Superior temporal gyrus (tissue), 1 donor: Measurements from ENCODE around the gene PSMB2.
"Not testable (repeated sequence)": the region's sequence is repeated elsewhere in the genome, so short reads cannot be mapped to it uniquely, and the experiment has no call there.

ENCODE experiments used
- DNase-seq: peaks from one replicate; pipeline ENCODE4 v3.0.0-alpha.2; 2016; ENCODE audit errors: extremely low spot score

The PSMB2 gene

DNA sequence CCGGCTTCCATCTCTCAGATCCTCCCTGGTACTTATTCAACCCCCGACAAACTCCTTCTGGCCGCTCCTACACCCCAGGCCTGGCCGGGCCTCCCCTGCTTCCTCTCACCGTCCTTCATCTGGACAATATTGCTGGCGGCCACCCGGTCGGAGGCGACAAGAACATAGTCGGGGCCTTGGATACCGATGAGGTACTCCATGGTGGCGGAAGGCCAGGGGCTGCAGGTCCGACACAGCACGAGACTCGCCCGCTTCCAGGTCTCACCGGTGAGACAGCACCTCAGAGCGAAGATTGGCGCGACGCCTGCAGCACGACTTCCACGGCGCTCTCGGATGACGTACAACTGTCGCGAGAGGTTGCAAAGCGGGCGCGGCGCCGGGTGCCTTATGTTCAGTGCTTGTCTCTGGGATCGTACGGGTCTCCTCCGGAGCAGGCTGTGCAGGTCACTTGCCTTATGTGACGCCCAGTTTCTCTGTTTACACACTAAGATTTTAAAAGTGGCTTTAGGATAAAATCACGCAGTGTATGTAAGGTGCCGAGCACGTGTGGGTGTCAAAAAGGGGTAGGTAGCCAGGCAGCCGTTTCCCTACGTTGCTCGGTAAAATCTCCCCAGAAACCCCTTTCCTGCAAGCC lies at the start of gene PSMB2:
PSMB2 (minus strand) TSS at position 294 of the 634 bp plus-strand sequence; CDS start at position 200, 94 bp downstream.
- peak; percentile 96 for DNase-seq

DNA sequence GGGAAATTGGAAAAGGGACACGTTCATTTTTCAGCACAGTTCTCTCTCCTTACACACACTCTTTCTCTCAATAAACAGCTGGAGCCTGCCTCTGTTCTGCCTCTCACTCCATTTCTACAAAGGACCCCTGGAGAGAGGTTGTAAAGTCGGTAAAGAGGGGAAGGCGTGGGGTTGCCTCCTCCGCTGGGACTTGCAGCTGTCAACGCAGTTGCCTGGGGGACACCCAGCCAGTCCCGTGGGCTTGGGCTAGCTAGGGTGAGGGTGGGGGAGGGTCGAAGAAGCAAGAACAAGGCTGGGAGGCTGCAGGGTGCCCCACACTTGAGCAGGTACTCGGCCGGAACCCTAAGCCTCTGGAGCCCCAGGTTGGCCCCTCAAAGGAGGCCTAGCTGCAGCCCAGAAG lies 49.8 kb upstream of the PSMB2 start:
- DNase-seq: no peak

DNA sequence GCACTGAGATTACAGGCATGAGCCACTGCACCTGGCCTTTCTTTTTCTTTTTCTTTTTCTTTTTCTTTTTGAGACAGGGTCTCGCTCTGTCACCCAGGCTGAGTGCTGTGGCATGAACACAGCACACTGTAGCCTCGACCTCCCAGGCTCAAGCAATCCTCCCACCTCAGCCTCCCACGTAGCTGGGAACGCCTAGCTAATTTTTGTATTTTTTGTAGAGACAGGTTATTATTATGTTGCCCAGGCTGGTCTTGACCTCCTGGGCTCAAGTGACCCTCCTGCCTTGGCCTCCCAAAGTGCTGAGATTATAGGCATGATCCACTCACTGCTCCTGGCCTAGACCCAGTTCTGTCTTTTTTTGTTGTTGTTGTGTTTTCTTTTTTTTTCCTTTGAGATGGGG lies 48.8 kb upstream of the PSMB2 start:
- not testable (repeated sequence) for DNase-seq

DNA sequence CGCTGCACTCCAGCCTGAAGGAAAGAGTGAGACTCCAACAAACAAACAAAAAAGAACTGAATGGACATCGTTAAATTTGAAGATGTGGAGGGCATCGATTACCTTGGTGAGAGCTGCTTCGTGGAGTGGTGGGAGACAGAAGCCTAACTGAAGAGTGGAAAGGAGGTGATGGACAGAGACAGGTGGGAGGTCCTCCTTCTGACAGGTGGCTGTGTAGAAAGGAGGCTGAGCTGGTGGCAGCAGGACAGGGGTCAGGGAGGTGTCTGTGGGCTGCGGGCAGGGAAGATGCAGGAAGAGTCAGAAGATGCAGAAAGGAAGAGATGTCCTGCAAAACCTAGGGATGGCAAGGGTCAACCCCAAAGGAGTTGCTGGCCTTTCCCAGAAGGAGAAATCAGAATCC lies 46.8 kb upstream of the PSMB2 start:
- no peak for DNase-seq

- DNase-seq: no peak
Measured at GRCh38 chr1:35683012-35683411, 41.7 kb upstream of the PSMB2 start.

DNA sequence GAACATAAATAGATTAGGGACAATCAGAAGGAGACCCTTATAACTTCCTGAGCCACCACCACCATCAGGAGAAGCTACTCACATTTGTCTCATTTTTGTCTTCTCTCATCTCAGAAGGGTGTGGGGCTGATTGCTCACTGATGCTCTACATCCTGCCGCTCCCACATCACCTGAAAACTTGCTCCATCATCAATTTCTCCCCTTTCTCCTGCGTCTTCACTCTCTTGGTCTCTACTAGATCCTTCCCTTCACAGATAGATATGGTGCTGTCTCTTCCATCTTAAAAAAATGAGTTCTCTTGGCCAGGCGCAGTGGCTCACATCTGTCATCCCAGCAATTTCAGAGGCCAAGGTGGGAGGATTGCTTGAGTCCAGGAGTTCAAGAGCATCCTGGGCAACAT lies 38.9 kb upstream of the PSMB2 start:
- DNase-seq: no peak

DNA sequence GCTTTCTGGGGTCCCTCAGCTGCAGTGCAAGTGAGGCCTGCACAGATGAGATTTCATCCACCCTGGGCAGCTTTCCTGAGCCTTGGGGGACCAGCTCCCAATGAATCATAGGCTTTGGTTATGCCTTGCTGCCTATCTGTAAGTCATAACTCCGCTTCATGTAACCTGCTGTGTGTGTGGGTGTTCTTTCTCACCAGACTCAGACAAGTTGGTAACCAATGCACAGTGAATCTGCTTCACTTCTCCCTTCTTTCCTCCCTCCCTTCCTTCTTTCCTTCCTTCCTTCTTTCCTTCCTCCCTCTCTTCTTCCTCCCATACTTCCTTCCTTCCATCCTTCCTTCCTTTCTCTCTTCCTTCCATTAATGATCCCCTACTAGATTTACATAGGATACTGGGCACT lies 34.4 kb upstream of the PSMB2 start:
- peak; percentile 18 for DNase-seq

DNA sequence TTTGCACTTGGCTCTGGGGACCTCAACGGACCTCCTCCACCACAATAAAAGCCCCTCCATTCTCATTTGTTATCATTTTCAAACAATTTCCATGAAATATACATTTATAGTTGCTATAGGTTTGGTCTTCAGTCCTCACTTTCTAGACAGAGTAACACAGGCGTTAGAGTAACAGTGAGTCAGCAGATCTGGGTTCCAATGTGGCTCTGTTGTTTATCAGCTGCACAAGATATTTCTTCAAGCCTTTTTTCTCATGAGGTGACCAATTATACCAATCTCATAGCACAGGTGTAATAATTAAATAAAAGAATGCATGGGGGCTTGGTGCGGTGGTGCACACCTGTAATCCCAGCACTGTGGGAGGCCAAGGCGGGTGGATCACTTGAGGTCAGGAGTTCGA lies 32.8 kb upstream of the PSMB2 start:
- no peak for DNase-seq

DNA sequence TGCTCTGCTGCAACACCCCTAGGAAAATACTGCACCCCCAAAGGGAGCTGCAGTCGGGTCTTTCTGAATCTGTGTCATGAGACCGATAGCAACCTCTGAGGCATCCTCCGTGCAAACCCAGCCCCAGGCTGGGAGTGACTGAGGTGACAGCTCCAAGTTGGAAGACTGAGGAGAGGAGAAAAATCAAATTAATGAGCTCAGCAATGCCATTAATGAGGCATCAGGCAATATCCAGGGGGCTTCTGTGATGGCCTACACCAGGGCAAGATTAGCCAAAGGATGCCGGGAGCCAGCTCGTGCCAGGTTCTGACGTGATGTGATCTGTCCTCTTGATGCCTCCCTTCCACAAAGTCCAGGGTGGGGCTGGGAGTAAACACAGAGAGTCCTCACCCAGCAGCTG lies 30.8 kb upstream of the PSMB2 start:
- no peak for DNase-seq

- DNase-seq: no peak
Measured at GRCh38 chr1:35668506-35668905, 27.2 kb upstream of the PSMB2 start.

GRCh38 chr1:35666916-35667315 lies 25.6 kb upstream of the PSMB2 start:
- no peak for DNase-seq

DNA sequence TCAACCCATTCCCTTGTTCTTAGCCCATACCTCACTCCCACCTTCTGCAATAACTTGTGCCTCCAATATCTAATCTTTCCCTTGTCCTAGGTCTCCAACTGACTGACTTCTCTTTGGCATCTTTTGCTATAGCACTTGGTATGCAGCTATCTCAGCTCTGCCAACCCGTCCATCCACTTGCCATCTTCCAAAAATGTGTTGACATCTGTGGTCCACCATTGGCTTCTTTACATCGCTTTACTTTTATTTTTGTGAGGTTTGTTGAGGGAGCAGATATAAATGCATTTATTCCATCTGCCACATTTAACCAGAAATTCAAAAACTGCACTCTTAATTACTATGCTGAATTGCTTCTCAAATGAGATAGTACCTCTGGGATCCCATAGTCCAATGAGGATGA lies 24.9 kb upstream of the PSMB2 start:
- no peak for DNase-seq

DNA sequence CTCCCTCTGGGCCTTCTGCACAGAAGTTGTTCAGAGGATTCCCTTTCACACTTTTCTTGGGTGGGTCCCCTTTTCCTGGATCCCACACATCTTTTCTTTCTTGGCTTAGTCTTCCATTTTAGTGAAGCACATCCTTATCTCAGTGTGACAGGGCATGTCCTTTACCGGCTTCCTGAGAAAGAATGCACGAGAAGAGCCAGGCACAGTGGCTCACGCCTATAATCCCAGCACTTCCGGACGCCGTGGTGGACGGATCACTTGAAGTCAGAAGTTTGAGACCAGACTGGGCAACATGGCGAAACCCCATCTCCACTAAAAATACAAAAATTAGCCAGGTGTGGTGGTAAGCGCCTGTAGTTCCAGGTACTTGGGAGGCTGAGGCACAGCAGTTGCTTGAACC lies 22.1 kb upstream of the PSMB2 start:
- no peak for DNase-seq

DNA sequence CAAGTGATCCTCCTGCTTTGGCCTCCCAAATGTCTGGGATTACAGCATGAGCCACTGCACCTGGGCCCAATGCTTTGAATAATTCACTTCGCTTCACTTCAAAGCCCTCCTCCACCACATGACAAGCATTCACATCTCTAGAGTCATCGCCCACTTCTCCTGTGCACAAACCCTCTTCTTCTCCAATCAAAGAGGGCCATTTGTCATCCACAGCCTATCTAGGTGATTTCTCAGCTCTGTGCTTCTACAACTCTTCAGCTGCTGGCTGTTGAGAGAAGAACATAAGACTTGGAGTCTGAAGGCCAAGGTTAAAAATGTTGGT lies 20.1 kb upstream of the PSMB2 start:
- DNase-seq: no peak

DNA sequence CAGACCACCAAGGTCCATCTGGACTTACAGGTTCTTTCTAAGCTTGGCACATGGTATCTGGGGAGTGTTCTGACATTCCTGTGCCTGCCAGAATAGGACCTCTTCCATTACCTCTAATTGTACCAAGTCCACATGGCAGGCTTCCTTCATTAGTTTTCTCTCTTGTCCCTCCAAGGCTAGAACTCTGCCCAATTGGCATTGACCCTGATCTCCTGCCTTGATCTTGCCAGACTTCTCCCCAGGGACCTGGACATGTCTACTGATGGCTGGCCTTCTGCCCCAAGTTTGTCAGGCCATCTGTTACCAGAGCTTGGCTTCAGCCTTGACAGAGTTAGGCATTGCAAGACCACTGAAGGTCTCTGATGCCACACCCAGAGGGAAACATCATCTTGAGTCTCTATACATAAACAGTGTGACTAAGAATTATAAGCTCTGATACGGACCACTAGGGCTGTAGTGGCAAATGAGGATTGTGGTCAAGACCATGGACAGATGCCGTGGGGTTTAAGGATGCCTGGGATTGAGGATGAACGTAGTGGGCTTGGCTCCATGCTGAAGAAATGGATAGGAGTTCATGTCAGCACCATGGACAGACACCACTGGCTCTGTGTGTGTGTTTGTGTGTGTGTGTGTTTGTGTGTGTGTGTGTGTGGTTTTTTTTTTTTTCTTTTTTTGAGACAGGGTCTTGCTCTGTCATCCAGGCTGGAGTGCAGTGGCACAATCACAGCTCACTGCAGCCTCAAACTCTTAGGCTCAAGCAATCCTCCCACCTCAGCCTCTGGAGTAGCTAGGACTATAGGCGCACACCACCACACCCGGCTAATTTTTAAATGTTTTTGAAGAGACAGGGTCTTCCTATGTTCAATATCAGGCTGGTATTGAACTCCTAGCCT lies 19.5 kb upstream of the PSMB2 start:
- DNase-seq: no peak

- DNase-seq: no peak
Measured at GRCh38 chr1:35659589-35659988, 18.3 kb upstream of the PSMB2 start.

GRCh38 chr1:35657851-35658250 lies 16.5 kb upstream of the PSMB2 start:
- no peak for DNase-seq

- DNase-seq: no peak
Measured at GRCh38 chr1:35656863-35657232, 15.5 kb upstream of the PSMB2 start.

- no peak for DNase-seq
Measured at GRCh38 chr1:35656148-35656862, 15.0 kb upstream of the PSMB2 start.

- DNase-seq: no peak
Measured at GRCh38 chr1:35655196-35655595, 13.9 kb upstream of the PSMB2 start.

- DNase-seq: no peak
Measured at GRCh38 chr1:35650416-35650815, 9.1 kb upstream of the PSMB2 start.

DNA sequence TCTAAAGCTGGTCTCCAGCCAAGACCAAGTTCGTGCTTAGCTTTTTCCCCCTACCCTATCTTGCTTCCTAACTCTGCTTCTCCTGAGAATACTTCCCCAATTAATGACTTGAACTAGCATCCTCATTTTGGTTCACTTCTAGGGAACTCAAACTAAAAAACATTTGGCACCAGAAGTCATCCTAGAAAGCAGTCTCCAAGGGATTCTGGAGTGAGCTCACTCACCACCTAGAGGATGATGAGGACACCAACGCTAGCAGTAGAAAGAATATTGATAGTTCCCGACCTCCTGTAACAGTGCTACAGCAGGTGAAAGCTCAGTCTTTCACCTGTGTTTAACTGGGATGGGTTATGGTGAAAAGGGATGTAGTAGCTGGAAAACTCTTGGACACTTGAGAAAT lies 4.7 kb upstream of the PSMB2 start:
- DNase-seq: no peak

- no peak for DNase-seq
Measured at GRCh38 chr1:35644204-35644603, 2.9 kb upstream of the PSMB2 start.
